ENCODE data around the gene SLX4. TPM values are rescaled to one million over a fixed set of nuclear protein-coding genes. Genes with fewer than 3 reads are reported as not detected.

Gene SLX4
- total RNA-seq, 1 experiment from 2014 or later, result 15.5 TPM

DNA sequence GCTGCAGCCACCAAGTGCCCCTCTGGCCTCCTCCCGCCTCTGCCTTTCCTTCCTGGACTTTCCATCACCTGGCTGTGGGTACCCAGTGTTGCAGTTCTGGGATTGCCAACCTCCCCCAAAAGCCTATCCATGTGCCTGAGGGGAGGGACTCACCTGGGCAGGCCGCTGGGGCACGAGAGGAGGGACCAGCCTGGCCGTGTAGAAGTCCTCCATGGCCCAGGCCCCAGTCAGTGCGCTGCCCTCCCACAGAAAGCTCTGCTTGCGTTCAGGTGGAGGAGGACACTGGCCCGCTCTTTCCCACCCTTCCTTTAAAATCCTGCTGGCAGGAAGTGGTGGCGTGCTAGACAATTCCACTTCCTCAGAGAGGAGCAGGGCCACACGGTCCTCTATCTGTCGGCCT lies 14.2 kb downstream of the SLX4 start:
- Histone ChIP-seq H3K4me1 (ENCODE audit: control insufficient read depth, insufficient read depth, low read length) (no peaks in the 10 kb centered on the region), H3K4me3 (ENCODE audit: low read depth in 2 of 2, low read length in 2 of 2) (no peak overlapping the region), H3K27ac (ENCODE audit: low read length) (no peak overlapping the region), H3K9me3 (ENCODE audit: control insufficient read depth, insufficient read depth, low read depth, low read length) (peaks cover 10% of the 10 kb centered on the region; the same call in 1 of the 2 replicates), H3K36me3 (ENCODE audit: control insufficient read depth, insufficient read depth, low read length) (no peaks in the 10 kb centered on the region), H3K27me3 (ENCODE audit: control insufficient read depth, insufficient read depth, low read length) (no peaks in the 10 kb centered on the region)
- DNase-seq (ENCODE audit: low read depth, low spot score), result no peak
- in situ Hi-C loops (cut with HindIII; ENCODE audit: low pct_unique_long_range_greater_than_20kb, low sequenced_read_pairs) (no loop called here), intact Hi-C loops (cut with micrococcal nuclease; ENCODE audit: unreplicated experiment) (no loop called here)
- CTCF ChIA-PET, result no interaction called here
- BruUV-seq (replicated peaks), result no TSS peak
- ATAC-seq, result no peak
- POLR2A ChIA-PET, result no interaction called here
- TF ChIP-seq, protein P1, sequence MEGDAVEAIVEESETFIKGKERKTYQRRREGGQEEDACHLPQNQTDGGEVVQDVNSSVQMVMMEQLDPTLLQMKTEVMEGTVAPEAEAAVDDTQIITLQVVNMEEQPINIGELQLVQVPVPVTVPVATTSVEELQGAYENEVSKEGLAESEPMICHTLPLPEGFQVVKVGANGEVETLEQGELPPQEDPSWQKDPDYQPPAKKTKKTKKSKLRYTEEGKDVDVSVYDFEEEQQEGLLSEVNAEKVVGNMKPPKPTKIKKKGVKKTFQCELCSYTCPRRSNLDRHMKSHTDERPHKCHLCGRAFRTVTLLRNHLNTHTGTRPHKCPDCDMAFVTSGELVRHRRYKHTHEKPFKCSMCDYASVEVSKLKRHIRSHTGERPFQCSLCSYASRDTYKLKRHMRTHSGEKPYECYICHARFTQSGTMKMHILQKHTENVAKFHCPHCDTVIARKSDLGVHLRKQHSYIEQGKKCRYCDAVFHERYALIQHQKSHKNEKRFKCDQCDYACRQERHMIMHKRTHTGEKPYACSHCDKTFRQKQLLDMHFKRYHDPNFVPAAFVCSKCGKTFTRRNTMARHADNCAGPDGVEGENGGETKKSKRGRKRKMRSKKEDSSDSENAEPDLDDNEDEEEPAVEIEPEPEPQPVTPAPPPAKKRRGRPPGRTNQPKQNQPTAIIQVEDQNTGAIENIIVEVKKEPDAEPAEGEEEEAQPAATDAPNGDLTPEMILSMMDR (IDR thresholded peaks at IDR 0.05), result no peak
- TF ChIP-seq TCF7L2 (IDR thresholded peaks at IDR 0.05; ENCODE audit: low read depth, low read length) (no peak), POLR2AphosphoS5 (IDR thresholded peaks at IDR 0.05; ENCODE audit: low read depth, low read length) (no peak), SIN3A (IDR thresholded peaks at IDR 0.05; ENCODE audit: borderline replicate concordance, insufficient read depth, low read depth, low read length) (no peak)
- TF ChIP-seq, protein P2, sequence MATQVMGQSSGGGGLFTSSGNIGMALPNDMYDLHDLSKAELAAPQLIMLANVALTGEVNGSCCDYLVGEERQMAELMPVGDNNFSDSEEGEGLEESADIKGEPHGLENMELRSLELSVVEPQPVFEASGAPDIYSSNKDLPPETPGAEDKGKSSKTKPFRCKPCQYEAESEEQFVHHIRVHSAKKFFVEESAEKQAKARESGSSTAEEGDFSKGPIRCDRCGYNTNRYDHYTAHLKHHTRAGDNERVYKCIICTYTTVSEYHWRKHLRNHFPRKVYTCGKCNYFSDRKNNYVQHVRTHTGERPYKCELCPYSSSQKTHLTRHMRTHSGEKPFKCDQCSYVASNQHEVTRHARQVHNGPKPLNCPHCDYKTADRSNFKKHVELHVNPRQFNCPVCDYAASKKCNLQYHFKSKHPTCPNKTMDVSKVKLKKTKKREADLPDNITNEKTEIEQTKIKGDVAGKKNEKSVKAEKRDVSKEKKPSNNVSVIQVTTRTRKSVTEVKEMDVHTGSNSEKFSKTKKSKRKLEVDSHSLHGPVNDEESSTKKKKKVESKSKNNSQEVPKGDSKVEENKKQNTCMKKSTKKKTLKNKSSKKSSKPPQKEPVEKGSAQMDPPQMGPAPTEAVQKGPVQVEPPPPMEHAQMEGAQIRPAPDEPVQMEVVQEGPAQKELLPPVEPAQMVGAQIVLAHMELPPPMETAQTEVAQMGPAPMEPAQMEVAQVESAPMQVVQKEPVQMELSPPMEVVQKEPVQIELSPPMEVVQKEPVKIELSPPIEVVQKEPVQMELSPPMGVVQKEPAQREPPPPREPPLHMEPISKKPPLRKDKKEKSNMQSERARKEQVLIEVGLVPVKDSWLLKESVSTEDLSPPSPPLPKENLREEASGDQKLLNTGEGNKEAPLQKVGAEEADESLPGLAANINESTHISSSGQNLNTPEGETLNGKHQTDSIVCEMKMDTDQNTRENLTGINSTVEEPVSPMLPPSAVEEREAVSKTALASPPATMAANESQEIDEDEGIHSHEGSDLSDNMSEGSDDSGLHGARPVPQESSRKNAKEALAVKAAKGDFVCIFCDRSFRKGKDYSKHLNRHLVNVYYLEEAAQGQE (IDR thresholded peaks at IDR 0.05; ENCODE audit: insufficient read depth in 1 of 2, low read depth in 2 of 2, low read length in 1 of 2), result no peak

DNA sequence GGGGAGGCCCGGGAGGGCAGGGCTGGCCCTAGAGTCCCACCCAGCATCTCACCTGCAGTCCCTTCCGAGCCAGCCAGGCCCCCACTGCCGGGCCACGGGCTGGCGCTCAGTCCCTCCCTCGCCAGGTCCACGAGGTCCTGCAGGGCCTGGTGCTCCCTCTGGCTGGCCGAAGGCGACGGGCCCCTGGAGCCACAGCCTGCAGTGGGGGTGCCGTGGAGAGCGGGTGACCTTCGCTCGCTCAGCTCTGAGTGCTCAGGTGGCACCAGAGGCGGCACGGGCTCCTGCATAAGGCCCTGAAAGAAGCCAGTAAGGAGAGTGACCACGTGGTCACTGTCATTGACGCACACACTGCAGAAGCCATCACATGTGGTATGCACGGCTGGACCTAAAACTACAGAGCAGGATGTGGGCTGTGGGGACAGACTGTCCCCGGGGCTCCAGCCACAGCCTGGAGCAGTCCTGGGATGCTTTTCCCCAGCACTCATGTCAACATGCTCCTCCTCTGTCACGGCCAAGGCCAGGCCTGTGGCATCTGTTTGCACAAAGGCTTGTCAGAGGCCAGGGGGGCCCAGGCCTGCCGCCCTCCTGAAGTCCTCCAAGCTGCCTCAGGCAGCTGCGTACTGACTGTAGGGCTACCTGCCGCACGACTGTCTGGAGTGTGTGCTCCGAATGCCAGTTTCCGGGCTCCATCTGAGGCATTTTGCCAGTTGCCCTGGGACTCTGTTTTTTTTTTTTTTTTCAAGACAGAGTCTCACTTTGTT lies 15.1 kb downstream of the SLX4 start:
- intact Hi-C loops (cut with micrococcal nuclease; ENCODE audit: unreplicated experiment), result no loop called here
- Histone ChIP-seq H3K9me3 (ENCODE audit: control insufficient read depth, insufficient read depth, low read depth, low read length) (peaks cover 10% of the 10 kb centered on the region; the same call in 1 of the 2 replicates), H3K4me1 (ENCODE audit: control insufficient read depth, insufficient read depth, low read length) (no peaks in the 10 kb centered on the region), H3K36me3 (ENCODE audit: control insufficient read depth, insufficient read depth, low read length) (no peaks in the 10 kb centered on the region), H3K4me3 (ENCODE audit: low read depth in 2 of 2, low read length in 2 of 2) (no peak overlapping the region), H3K27ac (ENCODE audit: low read length) (no peak overlapping the region), H3K27me3 (ENCODE audit: control insufficient read depth, insufficient read depth, low read length) (no peaks in the 10 kb centered on the region)
- TF ChIP-seq POLR2AphosphoS5 (IDR thresholded peaks at IDR 0.05; ENCODE audit: low read depth, low read length) (no peak), SIN3A (IDR thresholded peaks at IDR 0.05; ENCODE audit: borderline replicate concordance, insufficient read depth, low read depth, low read length) (no peak)
- TF ChIP-seq, protein P1 (IDR thresholded peaks at IDR 0.05), result no peak
- TF ChIP-seq, protein P2 (IDR thresholded peaks at IDR 0.05; ENCODE audit: insufficient read depth in 1 of 2, low read depth in 2 of 2, low read length in 1 of 2), result no peak
- DNase-seq (ENCODE audit: low read depth, low spot score) (no peak), ATAC-seq (no peak)
- BruUV-seq (replicated peaks), result no TSS peak
- POLR2A ChIA-PET, result interaction anchor here (0.5 kb wide), 1 partner anchor 10 kb away, joined by 3 read pairs; no protein-coding TSS in a partner anchor
- in situ Hi-C loops (cut with HindIII; ENCODE audit: low pct_unique_long_range_greater_than_20kb, low sequenced_read_pairs), result no loop called here
- CTCF ChIA-PET, result no interaction called here
